Peyer's patch (tissue), 4 donors: ENCODE measurements around the gene STYX. TPM values are rescaled to one million over a fixed set of nuclear protein-coding genes. Genes with fewer than 3 reads are reported as not detected.

Experiments
- DNase-seq, 3 donors: peaks; one replicate each; pipeline ENCODE4 v3.0.0-alpha.2; 2017 to 2019
- H3K27ac ChIP-seq, 4 donors: fragments of 200-600 bp; sonication (generic); one replicate each; pipeline ENCODE4 v1.5.1; 2016 to 2019
- H3K27me3 ChIP-seq, 2 donors: fragments of 200-600 bp; sonication (generic); one replicate each; pipeline ENCODE4 v1.5.1; 2019
- H3K36me3 ChIP-seq, 3 donors: fragments of 200-600 bp; sonication (generic); one replicate each; pipeline ENCODE4 v1.5.1; 2016 to 2019
- H3K4me1 ChIP-seq, 4 donors: fragments of 200-600 bp; sonication (generic); one replicate each; pipeline ENCODE4 v1.5.1; 2016 to 2019
- H3K4me3 ChIP-seq, 4 donors: fragments of 200-600 bp; sonication (generic); 1 replicate in 3 of 4; 2 replicates in 1 of 4; pipeline ENCODE4 v1.5.1; 2016 to 2019; ENCODE audit warnings: mild to moderate bottlenecking in 1 of 4
- H3K9me3 ChIP-seq, 4 donors: fragments of 200-600 bp; sonication (generic); one replicate each; pipeline ENCODE4 v1.5.1; 2016 to 2019; ENCODE audit warnings: mild to moderate bottlenecking in 1 of 4
- CTCF ChIP-seq, 6 experiments: fragments of 450-650 bp in 4 of 6; fragments of 200-600 bp in 2 of 6; sonication (generic) in 1 of 6; IDR thresholded peaks; one replicate each; pipeline ENCODE4 v1.5.1; 2017 to 2019; ENCODE audit warnings: antibody characterized with exemption in 6 of 6, mild to moderate bottlenecking in 3 of 6, moderate library complexity in 1 of 6
- POLR2A ChIP-seq, 2 donors: fragments of 450-650 bp; IDR thresholded peaks; one replicate each; pipeline ENCODE4 v1.5.1; 2017; ENCODE audit warnings: antibody characterized with exemption in 2 of 2, mild to moderate bottlenecking in 2 of 2, moderate library complexity in 2 of 2
- total RNA-seq, 4 donors: library from RNA; depleted of rRNA; stranded (reverse); fragments of >200 nt; gene quantifications; one replicate each; pipeline ENCODE4 v1.1.0, GENCODE V29; 2016

Gene STYX
- 10 to 100 TPM in 2 of 4 donors, 1 to 10 TPM in 2; 8.8 to 10.7 (median 9.9) TPM for total RNA-seq

GRCh38 chr14:52729925-52730708 is at the start of gene STYX:
STYX (plus strand) TSS chr14:52730166; CDS start chr14:52730475, 309 bp downstream.
- H3K27me3 ChIP-seq: peaks cover 0 to 3% of the 10 kb centered on the region in 2 donors
- DNase-seq: peak; percentile 99 to 100 (median 100)
- peak within 1 kb of the TSS; percentile 83 to 88 (median 87) for H3K27ac ChIP-seq
- TF ChIP-seq POLR2A (IDR thresholded peaks at IDR 0.05) (peak; percentile 65 to 87), CTCF (IDR thresholded peaks at IDR 0.05) (peak; percentile 27 to 47 (median 41))
- no peaks in the 10 kb centered on the region for H3K9me3 ChIP-seq
- H3K4me3 ChIP-seq: peak within 1 kb of the TSS; percentile 82 to 89 (median 87)
- H3K36me3 ChIP-seq: peaks cover 0 to 36% (median 0%) of the 10 kb centered on the region in 3 donors
- H3K4me1 ChIP-seq: peaks cover 0 to 4% (median 0%) of the 10 kb centered on the region in 4 donors

- H3K27ac ChIP-seq: no peak overlapping the region
- DNase-seq: no peak
- H3K36me3 ChIP-seq: peaks cover 0 to 18% (median 0%) of the 10 kb centered on the region in 3 donors
- TF ChIP-seq POLR2A (IDR thresholded peaks at IDR 0.05) (no peak), CTCF (IDR thresholded peaks at IDR 0.05) (no peak)
- no peaks in the 10 kb centered on the region for H3K4me1 ChIP-seq
- H3K9me3 ChIP-seq: no peaks in the 10 kb centered on the region
- H3K27me3 ChIP-seq: no peaks in the 10 kb centered on the region
- no peak overlapping the region for H3K4me3 ChIP-seq
Observed at GRCh38 chr14:52683985-52684520, 45.9 kb upstream of the STYX start.

GRCh38 chr14:52686176-52686575 is 43.8 kb upstream of the STYX start:
- no peak overlapping the region for H3K4me3 ChIP-seq
- H3K27ac ChIP-seq: no peak overlapping the region
- H3K27me3 ChIP-seq: no peaks in the 10 kb centered on the region
- peaks cover 0 to 9% (median 0%) of the 10 kb centered on the region in 3 donors for H3K36me3 ChIP-seq
- no peak for DNase-seq
- no peaks in the 10 kb centered on the region for H3K4me1 ChIP-seq
- H3K9me3 ChIP-seq: no peaks in the 10 kb centered on the region
- TF ChIP-seq POLR2A (IDR thresholded peaks at IDR 0.05) (no peak), CTCF (IDR thresholded peaks at IDR 0.05) (no peak)

- no peak for TF ChIP-seq POLR2A (IDR thresholded peaks at IDR 0.05)
- TF ChIP-seq CTCF (IDR thresholded peaks at IDR 0.05): no peak
- H3K36me3 ChIP-seq: no peaks in the 10 kb centered on the region
- no peak overlapping the region for H3K27ac ChIP-seq
- H3K4me3 ChIP-seq: no peak overlapping the region
- peaks cover 0 to 10% (median 0%) of the 10 kb centered on the region in 4 donors for H3K4me1 ChIP-seq
- no peaks in the 10 kb centered on the region for H3K9me3 ChIP-seq
- H3K27me3 ChIP-seq: no peaks in the 10 kb centered on the region
- DNase-seq: no peak
Observed at GRCh38 chr14:52690983-52691760, 38.8 kb upstream of the STYX start.

- H3K36me3 ChIP-seq: no peaks in the 10 kb centered on the region
- no peak overlapping the region for H3K4me3 ChIP-seq
- no peaks in the 10 kb centered on the region for H3K27me3 ChIP-seq
- TF ChIP-seq POLR2A (IDR thresholded peaks at IDR 0.05) (no peak), CTCF (IDR thresholded peaks at IDR 0.05) (no peak)
- peaks cover 0 to 10% (median 0%) of the 10 kb centered on the region in 4 donors for H3K4me1 ChIP-seq
- H3K27ac ChIP-seq: no peak overlapping the region
- peak in 1 of 3 donors; percentile 60 for DNase-seq
- no peaks in the 10 kb centered on the region for H3K9me3 ChIP-seq
Observed at GRCh38 chr14:52692248-52692962, 37.6 kb upstream of the STYX start.
